Stimulated activated naive CD8-positive, alpha-beta T cell treated with anti-CD3 and anti-CD28 coated beads, Interleukin-15, Interleukin-2, amounts not matched to agents 100 U/mL and 50 U/mL, for 24 hours (primary cell): ENCODE data around the gene TNS3.

Experiments used
- ATAC-seq: fragments of 150-1000 bp; cut with Tn5 transposase; one replicate; pipeline ENCODE4 v1.10.0; 2021
- DNase-seq: peaks from one replicate; pipeline ENCODE4 v3.0.0; 2021

The TNS3 gene

GRCh38 chr7:47384755-47385535, 197.0 kb downstream of the TNS3 start:
- ATAC-seq, result no peak
- no peak for DNase-seq

DNA sequence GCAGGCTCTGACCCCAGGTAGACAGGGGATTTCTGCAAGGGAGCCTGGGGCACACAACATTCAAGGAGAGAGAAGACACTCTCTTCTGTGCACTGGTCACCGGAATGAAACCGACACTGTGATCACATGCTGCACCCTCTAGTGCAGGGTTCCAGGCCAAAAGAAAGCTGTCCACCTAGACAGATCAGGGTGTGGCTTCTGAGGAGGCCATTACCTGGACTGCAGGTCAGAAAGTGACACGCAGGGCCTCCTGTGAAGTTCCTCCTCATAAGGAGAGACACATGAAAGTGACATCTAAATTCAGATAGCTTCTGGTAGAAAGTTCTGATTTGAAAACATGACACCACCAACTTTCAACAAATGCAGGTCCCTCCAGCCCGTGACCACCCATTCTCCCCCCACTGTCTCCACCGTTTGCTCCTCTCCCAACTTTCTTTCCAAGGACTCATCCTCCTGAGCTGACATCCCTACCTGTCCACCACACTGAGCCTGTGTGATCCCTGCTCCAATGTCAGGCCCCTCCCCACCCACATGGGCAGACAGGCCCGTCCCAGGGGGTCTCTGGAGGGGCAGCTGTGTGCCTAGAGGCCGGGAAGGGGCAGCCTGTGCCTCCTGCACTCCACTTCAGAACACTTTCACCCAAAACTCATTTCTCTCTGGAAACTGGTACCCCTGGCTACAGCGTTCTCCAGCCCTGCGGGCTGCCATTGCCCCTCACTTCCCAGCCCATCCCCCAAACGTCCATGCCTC, 198.0 kb downstream of the TNS3 start:
- no peak for ATAC-seq
- DNase-seq, result no peak

GRCh38 chr7:47383072-47383471, 198.8 kb downstream of the TNS3 start:
- DNase-seq (no peak), ATAC-seq (no peak)

GRCh38 chr7:47382200-47382599, 199.7 kb downstream of the TNS3 start:
- ATAC-seq (no peak), DNase-seq (no peak)

DNA sequence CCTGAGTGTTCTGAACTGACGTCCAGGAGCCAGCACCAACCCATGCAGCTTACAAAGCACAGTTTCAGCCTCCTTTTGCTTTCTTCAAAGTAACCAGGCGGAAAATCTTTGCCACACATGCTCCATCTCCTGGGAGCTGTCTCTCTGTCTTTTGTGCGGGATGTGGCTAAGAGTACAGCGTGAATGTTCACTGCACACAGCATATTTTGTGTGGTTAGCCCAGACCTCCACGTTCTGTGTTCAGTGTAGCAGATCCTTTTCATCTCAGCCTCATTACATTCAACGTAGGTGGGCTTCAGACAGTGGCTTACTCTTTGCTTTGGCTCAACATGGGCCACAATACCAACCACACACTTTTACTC, 200.8 kb downstream of the TNS3 start:
- DNase-seq (no peak), ATAC-seq (no peak)

GRCh38 chr7:47380325-47381133, 201.4 kb downstream of the TNS3 start:
- DNase-seq (no peak), ATAC-seq (no peak)

DNA sequence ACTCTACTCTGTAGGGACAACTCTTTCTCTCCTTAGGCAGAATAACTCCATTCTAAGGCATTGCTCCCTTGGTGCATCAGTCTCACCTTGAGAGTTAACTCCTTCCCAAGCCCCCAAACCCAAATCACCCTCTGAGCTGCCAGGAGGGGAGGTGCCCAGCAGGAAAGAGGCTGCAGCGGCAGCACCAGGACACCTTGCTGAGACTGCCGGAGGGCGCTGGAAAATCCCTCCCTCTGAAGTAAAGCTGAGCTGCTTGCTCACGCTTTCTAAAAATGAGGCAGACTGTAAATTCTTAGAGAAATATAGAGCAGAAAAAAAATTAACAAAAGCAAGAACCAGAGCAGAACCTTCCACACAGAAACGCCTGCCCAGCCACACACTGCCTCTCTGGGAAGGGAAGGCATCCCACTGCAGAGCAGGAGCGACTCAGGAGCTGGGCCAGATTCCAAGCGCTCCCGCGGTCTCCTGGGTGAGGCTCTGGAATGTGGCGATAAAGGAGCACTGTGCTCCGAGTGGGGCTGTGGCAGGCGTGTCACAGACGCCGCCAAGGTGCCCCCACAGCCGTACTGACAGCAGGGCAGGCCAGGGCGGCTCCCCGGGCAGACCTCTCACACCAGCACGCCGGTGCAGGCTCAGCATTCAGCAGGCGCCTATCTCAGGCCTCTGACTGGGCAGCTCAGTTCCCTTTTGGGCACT, 202.1 kb downstream of the TNS3 start:
- no peak for ATAC-seq
- DNase-seq, result no peak

DNA sequence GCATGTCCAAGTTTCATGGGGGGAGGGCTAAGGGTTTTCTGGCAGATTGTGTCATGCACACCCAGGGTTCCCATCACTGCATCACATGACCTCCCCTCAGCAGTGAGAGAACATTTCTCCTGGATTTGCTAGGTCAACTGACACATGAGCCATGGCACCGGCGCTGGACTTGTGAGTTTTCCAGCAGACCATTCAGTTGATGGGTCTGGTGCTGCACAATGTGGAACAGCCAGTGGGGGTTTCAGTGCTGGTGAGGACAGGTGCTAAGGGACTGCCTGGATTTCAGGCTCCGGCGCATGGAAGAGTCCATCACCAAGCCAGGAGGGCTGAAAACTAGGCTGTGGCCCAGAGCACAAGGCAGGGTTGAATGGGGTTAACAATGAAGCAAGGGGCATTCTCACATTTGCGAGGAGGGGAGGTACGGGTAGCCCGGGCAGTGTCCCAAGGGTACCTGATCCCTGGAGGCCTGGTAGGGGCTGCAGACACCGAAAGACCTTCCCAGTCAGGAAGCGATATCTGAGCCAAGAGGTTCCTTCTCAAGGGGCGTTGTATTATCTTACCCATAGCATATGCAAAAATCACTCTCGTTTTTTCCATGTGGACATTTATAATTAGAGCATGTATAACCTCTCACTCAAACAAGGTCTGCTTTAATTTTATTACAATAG, 203.0 kb downstream of the TNS3 start:
- no peak for ATAC-seq

GRCh38 chr7:47377741-47378140, 204.2 kb downstream of the TNS3 start:
- DNase-seq, result no peak
- ATAC-seq, result no peak

More for the DNA sequence above, 203.0 kb downstream of the TNS3 start:
- DNase-seq, result no peak

DNA sequence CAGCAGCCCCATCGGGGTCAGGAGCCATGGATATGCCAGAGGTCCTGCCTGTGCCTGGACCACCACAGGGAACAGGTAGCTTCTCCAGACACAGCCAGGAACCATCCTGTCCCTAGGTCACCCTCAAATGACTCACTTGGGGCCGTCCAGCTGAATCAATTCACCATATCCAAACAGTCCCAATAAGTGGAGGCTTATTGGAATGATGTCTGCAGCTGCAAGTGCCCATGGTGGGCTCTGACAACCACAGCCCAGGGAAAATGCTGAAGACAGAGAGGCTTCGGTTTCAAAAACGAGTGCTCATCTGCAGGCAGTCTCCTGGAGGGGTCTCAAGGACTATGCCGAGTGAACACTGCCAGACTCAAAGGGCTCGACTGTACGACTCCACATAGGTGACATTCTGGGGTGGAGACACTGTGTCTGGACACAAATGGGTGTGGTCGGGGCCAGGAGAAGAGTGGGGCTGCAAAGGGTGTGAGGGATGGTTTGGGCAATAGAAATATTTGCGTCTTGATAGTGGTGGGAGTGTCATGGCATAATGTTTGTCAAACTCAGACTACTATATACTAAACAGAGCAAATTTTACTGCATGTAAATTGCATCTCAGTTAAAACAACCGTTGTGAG, 204.8 kb downstream of the TNS3 start:
- ATAC-seq (no peak), DNase-seq (no peak)

DNA sequence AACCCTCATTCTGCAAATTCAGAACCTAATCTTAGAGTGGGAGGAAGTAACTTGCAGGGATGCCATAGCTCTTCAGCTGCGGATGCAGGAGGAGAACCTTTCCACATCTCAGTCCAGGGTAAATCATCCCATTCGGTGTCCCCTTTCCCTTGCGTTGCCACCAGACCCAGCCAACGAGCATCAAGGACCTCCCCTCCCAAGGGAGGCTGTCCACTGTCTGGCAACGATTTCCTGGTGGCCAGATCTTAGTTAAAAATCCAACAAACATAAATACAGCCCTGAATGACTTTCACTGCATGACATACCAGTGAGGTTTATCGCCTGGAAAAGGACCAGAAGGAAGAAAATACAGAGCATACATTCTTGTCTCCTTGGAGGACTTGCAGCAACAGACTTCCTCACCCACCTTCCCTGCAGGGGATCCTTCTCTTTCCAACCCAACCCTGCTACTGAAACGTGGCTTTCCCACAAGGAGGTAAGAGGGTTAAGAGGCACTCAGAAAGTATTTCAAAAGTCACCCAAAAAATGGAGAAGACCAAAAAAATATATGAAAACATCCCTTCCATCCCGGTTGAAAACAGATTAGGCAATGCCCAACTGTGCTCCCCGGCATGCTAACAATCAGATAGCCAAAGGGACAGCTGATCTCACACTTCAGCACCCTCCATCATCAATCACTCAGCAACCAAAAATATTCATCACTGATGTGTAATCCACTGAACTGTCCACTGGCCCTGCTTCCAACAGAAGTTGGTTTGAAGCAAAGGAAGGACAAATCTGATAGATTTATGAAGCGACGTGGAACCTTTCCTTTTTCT, 206.6 kb downstream of the TNS3 start:
- no peak for ATAC-seq
- DNase-seq, result no peak

DNA sequence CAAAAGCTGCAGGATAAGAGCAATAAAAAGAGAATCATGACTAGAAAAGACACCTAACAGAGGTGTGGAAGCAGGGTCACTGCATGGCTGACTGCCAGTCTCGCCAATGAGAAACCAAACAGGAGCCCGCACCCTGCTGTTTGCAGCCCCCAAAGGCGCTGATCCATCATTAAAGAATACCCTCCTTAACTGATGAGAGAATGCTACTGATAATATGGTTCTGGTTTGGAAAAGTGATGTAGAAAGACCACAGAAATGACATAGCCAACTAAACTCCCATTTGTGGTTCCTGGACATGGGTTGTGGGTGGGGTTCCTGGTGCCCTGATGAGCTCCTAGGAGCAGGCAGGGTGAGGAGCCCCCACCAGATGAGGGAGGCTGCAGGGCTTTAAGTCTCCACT, 207.4 kb downstream of the TNS3 start:
- no peak for DNase-seq
- ATAC-seq, result no peak

- DNase-seq (no peak), ATAC-seq (no peak)
These were observed 207.9 kb downstream of the TNS3 start for GRCh38 chr7:47373871-47374451.

- ATAC-seq (no peak), DNase-seq (no peak)
These were observed 210.1 kb downstream of the TNS3 start for GRCh38 chr7:47371733-47372368.

DNA sequence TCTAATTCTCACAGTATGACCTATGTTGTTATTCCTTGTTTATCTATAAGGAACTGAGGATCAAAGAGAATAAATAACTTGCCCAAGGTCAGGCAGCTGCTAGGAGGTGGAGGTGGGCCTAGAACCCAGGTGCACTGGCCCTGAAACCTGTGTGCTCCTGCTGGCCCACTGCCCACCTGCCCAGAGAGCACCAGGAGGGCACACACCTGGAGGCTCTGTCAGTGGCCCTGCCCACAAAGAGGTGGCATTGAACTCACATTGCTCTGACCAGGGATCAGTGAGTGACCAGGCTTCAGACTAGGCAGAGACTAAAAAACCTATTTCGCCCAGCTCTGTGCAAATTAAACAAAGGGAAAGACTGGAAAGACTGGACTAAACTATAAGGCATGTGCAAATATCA, 210.6 kb downstream of the TNS3 start:
- ATAC-seq, result no peak

DNA sequence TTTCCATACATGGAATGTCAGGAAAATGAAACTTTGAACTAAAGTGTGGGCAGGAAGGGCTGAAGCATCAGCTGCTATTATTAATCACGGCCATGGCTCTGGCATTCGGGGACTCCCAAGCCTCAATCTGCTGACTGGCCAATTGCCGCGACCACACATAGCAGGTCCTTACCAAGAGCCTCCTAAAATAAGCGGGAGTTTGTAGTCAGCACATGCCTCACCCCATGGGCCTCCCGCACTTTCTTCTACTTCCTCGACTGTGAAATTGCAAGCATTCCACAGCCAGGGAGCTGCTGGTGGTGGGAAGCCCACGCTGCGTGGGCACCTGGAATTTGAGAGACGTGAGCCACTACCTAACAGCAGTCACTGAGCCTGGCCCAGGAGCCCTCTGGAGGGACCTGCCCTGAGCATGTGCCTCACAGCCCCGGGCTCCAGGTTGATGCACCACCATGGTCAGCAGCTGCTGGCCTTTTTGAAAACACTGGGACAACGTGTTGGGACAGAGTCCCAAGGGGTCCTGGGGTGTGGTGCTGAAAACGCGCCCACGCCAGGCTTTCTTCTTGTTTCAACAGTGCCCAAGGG, 211.4 kb downstream of the TNS3 start:
- DNase-seq, result no peak
- no peak for ATAC-seq

More for the DNA sequence above, 210.6 kb downstream of the TNS3 start:
- no peak for DNase-seq

DNA sequence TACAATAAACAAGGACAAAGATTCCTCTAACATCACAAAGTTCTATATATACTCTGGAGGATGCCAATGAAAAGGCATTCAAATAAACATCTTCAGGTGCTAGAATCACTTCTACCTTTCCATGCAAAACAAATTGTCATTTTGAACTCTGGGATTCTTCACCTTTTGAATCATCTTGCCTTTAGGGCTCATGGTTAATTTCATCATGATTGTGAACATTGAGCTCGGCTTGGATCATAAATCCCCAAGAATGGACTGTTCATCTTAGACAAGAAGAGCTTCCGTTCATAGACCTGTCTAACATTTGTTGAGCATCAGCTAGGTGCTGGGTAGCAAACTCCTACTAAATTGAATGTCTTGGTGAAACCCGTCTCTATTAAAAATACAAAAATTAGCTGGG, 212.2 kb downstream of the TNS3 start:
- no peak for ATAC-seq
- no peak for DNase-seq

DNA sequence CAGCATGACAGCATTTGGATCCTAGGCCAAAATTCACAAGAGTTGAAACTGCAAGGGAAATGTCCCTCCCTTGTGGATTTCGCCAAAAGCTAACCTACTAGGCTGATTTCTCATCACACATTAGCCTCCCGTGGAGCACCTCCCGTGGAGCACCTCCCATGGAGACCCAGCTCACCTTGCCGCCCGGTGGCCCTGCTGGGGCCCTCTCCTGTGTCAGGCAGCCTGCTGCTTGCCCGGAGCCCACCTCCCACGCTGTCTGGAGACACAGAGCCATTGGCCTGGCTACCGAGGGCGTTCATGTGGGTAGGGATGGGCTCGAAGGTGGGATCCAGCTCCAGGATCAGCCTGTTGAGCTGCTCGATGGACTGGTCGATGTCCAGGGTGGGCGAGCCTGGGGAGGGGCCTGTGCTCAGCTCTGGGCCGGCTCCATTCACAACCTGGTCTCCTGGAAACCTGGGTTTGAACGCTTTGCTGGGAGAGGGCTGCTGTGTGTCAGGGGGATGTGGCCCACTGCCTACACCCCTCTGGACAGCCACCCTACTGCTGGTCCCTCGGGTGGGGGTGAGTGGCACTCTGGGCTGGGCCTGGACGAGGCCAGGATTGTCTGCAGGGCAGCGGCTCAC, 213.6 kb downstream of the TNS3 start:
- DNase-seq (no peak), ATAC-seq (no peak)

DNA sequence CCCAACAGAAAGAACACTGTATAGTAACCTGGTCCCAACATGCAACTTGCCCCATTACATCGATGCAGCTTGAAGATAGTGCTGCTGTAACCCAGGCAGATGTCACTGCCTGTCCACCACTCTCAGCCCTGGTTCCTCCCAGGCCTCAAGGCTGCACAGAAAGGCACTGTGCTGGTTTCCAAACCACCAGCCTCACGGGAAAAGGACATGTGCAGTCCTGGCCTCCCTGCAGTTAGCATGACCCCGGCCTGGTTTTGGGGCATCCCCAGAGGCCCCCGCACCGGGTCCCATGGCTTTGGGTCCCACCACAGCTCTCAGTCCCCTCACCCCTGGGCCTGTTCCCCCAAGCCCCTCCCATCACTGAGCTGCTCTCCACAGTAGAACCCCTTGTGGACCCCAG, 214.5 kb downstream of the TNS3 start:
- ATAC-seq, result no peak

More for the DNA sequence above, 214.5 kb downstream of the TNS3 start:
- DNase-seq, result no peak
